NCI-H1930 (cell line): ENCODE data around the gene RMRP.
"Not testable (repeated sequence)": the region's sequence is repeated elsewhere in the genome, so short reads cannot be mapped to it uniquely, and the experiment has no call there.

ENCODE experiments used
- DNase-seq, 2 experiments: peaks; one replicate each; lab custom pipeline; 2025; lab: John Stamatoyannopoulos, UW

Gene RMRP

GRCh38 chr9:35664531-35665470 lies 7.0 kb upstream of the RMRP start, which contains the start of gene ARHGEF39:
Gene ARHGEF39 (minus strand): TSS chr9:35665195. CDS start chr9:35665169, 26 bp downstream.
- peak; percentile 89 to 91 for DNase-seq

GRCh38 chr9:35662437-35662836 lies 4.6 kb upstream of the RMRP start:
- DNase-seq: no peak

- DNase-seq: no peak
Observed at GRCh38 chr9:35661756-35662350, 4.0 kb upstream of the RMRP start.

- peak in 1 of 2 experiments; percentile 22 for DNase-seq
Observed at GRCh38 chr9:35660966-35661415, 3.2 kb upstream of the RMRP start.

- no peak for DNase-seq
Observed at GRCh38 chr9:35659340-35659739, 1.5 kb upstream of the RMRP start.

- DNase-seq: no peak
Observed at GRCh38 chr9:35658968-35659220, 1.1 kb upstream of the RMRP start.

- peak; percentile 74 to 93 for DNase-seq
Observed at GRCh38 chr9:35658137-35658967, 533 bp upstream of the RMRP start, which contains the start of gene CCDC107. Gene CCDC107 (plus strand): TSS chr9:35658292. CDS start chr9:35658380, 88 bp downstream.

GRCh38 chr9:35656831-35657545 lies 831 bp downstream of the RMRP start:
- DNase-seq: peak in 1 of 2 experiments; percentile 59

GRCh38 chr9:35656348-35656747 lies 1.5 kb downstream of the RMRP start:
- DNase-seq: no peak

GRCh38 chr9:35653611-35654010 lies 4.2 kb downstream of the RMRP start:
- no peak for DNase-seq

GRCh38 chr9:35652829-35653209 lies 5.0 kb downstream of the RMRP start:
- no peak for DNase-seq

- no peak for DNase-seq
Observed at GRCh38 chr9:35651956-35652828, 5.6 kb downstream of the RMRP start.

GRCh38 chr9:35650341-35651158 lies 7.3 kb downstream of the RMRP start, which contains the start of gene SIT1:
Gene SIT1 (minus strand): TSS chr9:35650931. CDS start chr9:35650853, 78 bp downstream.
- no peak for DNase-seq

GRCh38 chr9:35649431-35650340 lies 8.1 kb downstream of the RMRP start:
- no peak for DNase-seq

- peak; percentile 88 to 92 for DNase-seq
Observed at GRCh38 chr9:35646533-35647265, 11.1 kb downstream of the RMRP start.

- DNase-seq: no peak
Observed at GRCh38 chr9:35646153-35646532, 11.7 kb downstream of the RMRP start.

GRCh38 chr9:35645736-35646135 lies 12.1 kb downstream of the RMRP start:
- not testable (repeated sequence) for DNase-seq

GRCh38 chr9:35643046-35643445 lies 14.8 kb downstream of the RMRP start:
- DNase-seq: no peak
